ENCODE data around the gene DDOST. TPM values are rescaled to one million over a fixed set of nuclear protein-coding genes. Genes with fewer than 3 reads are reported as not detected.

The DDOST gene
- total RNA-seq, 4 donors from 2014 or later: 86.4 to 126 (median 103) TPM

DNA sequence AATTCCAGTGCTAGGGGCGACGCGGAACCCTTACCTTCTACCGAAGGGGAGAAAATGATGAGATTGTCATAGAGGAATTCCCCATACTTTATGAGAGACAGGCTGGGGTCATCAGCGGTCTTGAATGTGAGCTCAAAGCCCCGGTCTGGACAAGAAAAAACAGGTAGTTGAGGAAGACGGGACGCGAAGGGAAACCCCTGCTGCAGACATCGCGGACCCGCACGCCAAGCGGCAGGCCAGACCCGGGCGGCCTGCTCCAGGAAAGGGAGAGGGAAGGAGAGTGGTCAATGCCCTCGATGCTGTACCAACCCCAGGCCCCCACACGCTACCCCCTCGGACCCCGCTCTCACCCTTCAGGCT lies 342 bp downstream of the DDOST start:
- Histone ChIP-seq H3K9me3 (no peaks in the 10 kb centered on the region), H3K4me3 (peak overlapping the region; percentile 86 to 94 (median 90)), H3K4me1 (peaks cover 35 to 45% (median 37%) of the 10 kb centered on the region in 4 donors), H3K36me3 (peaks cover 6 to 37% (median 26%) of the 10 kb centered on the region in 4 donors), H3K27ac (replicated peaks in 1 of 4) (peak overlapping the region; percentile 79 to 90 (median 82)), H3K27me3 (no peaks in the 10 kb centered on the region)
- DNase-seq (ENCODE audit: extremely low spot score): no peak
- TF ChIP-seq POLR2A (IDR thresholded peaks at IDR 0.05; ENCODE audit: low read depth) (no peak), EP300 (IDR thresholded peaks at IDR 0.05) (no peak), CTCF (IDR thresholded peaks at IDR 0.05) (no peak), POLR2AphosphoS5 (IDR thresholded peaks at IDR 0.05) (no peak)
- intact Hi-C loops (cut with DNase I): no loop called here
- 3% methylated on average over 17 of the region's 20 CpGs for WGBS

DNA sequence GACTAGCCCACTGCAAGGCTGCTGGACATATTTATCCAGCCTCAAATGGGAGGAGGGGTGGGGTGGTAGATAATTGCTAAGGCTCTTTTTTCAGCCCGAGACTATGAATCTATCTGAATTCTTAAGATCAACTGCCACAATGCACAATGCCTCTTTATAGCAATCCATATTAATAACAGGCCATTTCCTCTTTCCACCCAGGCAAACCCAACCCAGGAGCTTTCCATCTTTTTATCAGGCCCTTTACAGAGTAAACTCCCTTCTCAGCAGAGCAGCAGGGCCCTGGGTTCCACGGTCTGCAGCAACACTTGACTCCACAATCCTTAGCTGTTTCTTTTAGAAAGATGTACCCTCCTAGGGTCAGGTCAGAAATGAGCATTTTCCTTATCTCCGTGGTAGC lies 806 bp downstream of the DDOST start:
- Histone ChIP-seq H3K27me3 (no peaks in the 10 kb centered on the region), H3K36me3 (peaks cover 9 to 41% (median 30%) of the 10 kb centered on the region in 4 donors), H3K9me3 (no peaks in the 10 kb centered on the region), H3K27ac (replicated peaks in 1 of 4) (peak overlapping the region in 3 of 4 donors; percentile 79 to 90 (median 79)), H3K4me3 (peak overlapping the region; percentile 86 to 94 (median 90)), H3K4me1 (peaks cover 35 to 45% (median 37%) of the 10 kb centered on the region in 4 donors)
- 26% methylated on average over 3 of the region's 3 CpGs for WGBS
- no peak for DNase-seq (ENCODE audit: extremely low spot score)
- TF ChIP-seq POLR2AphosphoS5 (IDR thresholded peaks at IDR 0.05): no peak
- no peak for TF ChIP-seq POLR2A (IDR thresholded peaks at IDR 0.05; ENCODE audit: low read depth)
- TF ChIP-seq CTCF (IDR thresholded peaks at IDR 0.05): no peak
- no peak for TF ChIP-seq EP300 (IDR thresholded peaks at IDR 0.05)
- intact Hi-C loops (cut with DNase I): no loop called here

- WGBS: 75% methylated on average over 15 of the region's 16 CpGs
- no peaks in the 10 kb centered on the region for H3K27me3 ChIP-seq
- H3K4me3 ChIP-seq: no peak overlapping the region
- DNase-seq (ENCODE audit: extremely low spot score): no peak
- no peaks in the 10 kb centered on the region for H3K9me3 ChIP-seq
- TF ChIP-seq POLR2AphosphoS5 (IDR thresholded peaks at IDR 0.05) (no peak), EP300 (IDR thresholded peaks at IDR 0.05) (no peak), CTCF (IDR thresholded peaks at IDR 0.05) (no peak), POLR2A (IDR thresholded peaks at IDR 0.05; ENCODE audit: low read depth) (no peak)
- peak overlapping the region in 2 of 4 donors; percentile 16 to 49 for H3K27ac ChIP-seq (replicated peaks in 1 of 4)
- intact Hi-C loops (cut with DNase I): no loop called here
- peaks cover 35 to 45% (median 37%) of the 10 kb centered on the region in 4 donors for H3K4me1 ChIP-seq
- peaks cover 26 to 61% (median 50%) of the 10 kb centered on the region in 4 donors for H3K36me3 ChIP-seq
Observed at GRCh38 chr1:20658166-20658915, 2.8 kb downstream of the DDOST start.

GRCh38 chr1:20657024-20657423 lies 4.1 kb downstream of the DDOST start:
- no peak for DNase-seq (ENCODE audit: extremely low spot score)
- no peak overlapping the region for H3K4me3 ChIP-seq
- H3K36me3 ChIP-seq: peaks cover 40 to 75% (median 63%) of the 10 kb centered on the region in 4 donors
- H3K27me3 ChIP-seq: no peaks in the 10 kb centered on the region
- H3K27ac ChIP-seq (replicated peaks in 1 of 4): no peak overlapping the region
- H3K4me1 ChIP-seq: peaks cover 29 to 41% (median 32%) of the 10 kb centered on the region in 4 donors
- no peak for TF ChIP-seq POLR2AphosphoS5 (IDR thresholded peaks at IDR 0.05)
- TF ChIP-seq EP300 (IDR thresholded peaks at IDR 0.05): no peak
- no peak for TF ChIP-seq CTCF (IDR thresholded peaks at IDR 0.05)
- no peak for TF ChIP-seq POLR2A (IDR thresholded peaks at IDR 0.05; ENCODE audit: low read depth)
- intact Hi-C loops (cut with DNase I): no loop called here
- no peaks in the 10 kb centered on the region for H3K9me3 ChIP-seq
- WGBS: 86% methylated on average over 11 of the region's 12 CpGs
